Large intestine (tissue), 3 donors: Measurements from ENCODE around the gene CBARP. TPM values are rescaled to one million over a fixed set of nuclear protein-coding genes. Genes with fewer than 3 reads are reported as not detected.

Source experiments
- DNase-seq, 2 donors: peaks; one replicate each; pipeline versions ENCODE4 v3.0.0 to v3.0.0-alpha.2; 2013
- H3K27ac ChIP-seq: one replicate; pipeline ENCODE4 v1.5.1; 2013; ENCODE audit warnings: low read length
- H3K27me3 ChIP-seq: 2 replicates; pipeline ENCODE4 v1.6.1; 2013; ENCODE audit warnings: low read length; ENCODE audit not compliant: control insufficient read depth, insufficient read depth
- H3K36me3 ChIP-seq: 2 replicates; pipeline ENCODE4 v1.6.1; 2013; ENCODE audit warnings: low read length; ENCODE audit not compliant: control insufficient read depth, insufficient read depth
- H3K4me1 ChIP-seq: one replicate; pipeline ENCODE4 v1.6.1; 2013; ENCODE audit warnings: low read length; ENCODE audit not compliant: control insufficient read depth, insufficient read depth
- H3K4me3 ChIP-seq: one replicate; pipeline ENCODE4 v1.5.1; 2013; ENCODE audit warnings: low read length
- H3K9me3 ChIP-seq: one replicate; pipeline ENCODE4 v1.6.1; 2013; ENCODE audit warnings: mild to moderate bottlenecking, low read depth, low read length, moderate library complexity; ENCODE audit not compliant: control insufficient read depth
- WGBS: methylation state at CpG from one replicate; pipeline ENCODE4 v1.1.5; 2013; ENCODE audit warnings: low lambda C conversion rate; ENCODE audit not compliant: insufficient coverage; 5-methylcytosine and 5-hydroxymethylcytosine counted together
- polyA plus RNA-seq: library from polyadenylated mRNA; unstranded; fragments of 120-200 nt; gene quantifications from one replicate; pipeline ENCODE4 v1.2.1, GENCODE V29; 2013

Gene CBARP
- polyA plus RNA-seq, 1 donor, result 2.0 TPM

GRCh38 chr19:1229924-1230782 is 7.7 kb downstream of the CBARP start:
- peaks cover 28% of the 10 kb centered on the region for H3K4me1 ChIP-seq
- DNase-seq, result no peak
- H3K27ac ChIP-seq, result no peak overlapping the region
- peaks cover 5% of the 10 kb centered on the region for H3K9me3 ChIP-seq
- peaks cover 22% of the 10 kb centered on the region for H3K36me3 ChIP-seq
- H3K4me3 ChIP-seq, result no peak overlapping the region
- WGBS, result no CpG with 5 or more reads among the region's 61 CpGs
- H3K27me3 ChIP-seq, result no peaks in the 10 kb centered on the region

- no peak overlapping the region for H3K27ac ChIP-seq
- no peak overlapping the region for H3K4me3 ChIP-seq
- H3K4me1 ChIP-seq, result peaks cover 28% of the 10 kb centered on the region
- no peak for DNase-seq
- WGBS, result no CpG with 5 or more reads among the region's 158 CpGs
- H3K27me3 ChIP-seq, result no peaks in the 10 kb centered on the region
- H3K9me3 ChIP-seq, result no peaks in the 10 kb centered on the region
- H3K36me3 ChIP-seq, result peaks cover 27% of the 10 kb centered on the region
These were observed 8.5 kb downstream of the CBARP start for GRCh38 chr19:1229056-1229923.

- no peak overlapping the region for H3K4me3 ChIP-seq
- peaks cover 37% of the 10 kb centered on the region for H3K36me3 ChIP-seq
- H3K9me3 ChIP-seq, result no peaks in the 10 kb centered on the region
- no peak for DNase-seq
- H3K4me1 ChIP-seq, result peaks cover 28% of the 10 kb centered on the region
- no peaks in the 10 kb centered on the region for H3K27me3 ChIP-seq
- no peak overlapping the region for H3K27ac ChIP-seq
- no CpG with 5 or more reads among the region's 100 CpGs for WGBS
These were observed 9.4 kb downstream of the CBARP start for GRCh38 chr19:1228161-1228957.

- no peak for DNase-seq
- H3K27me3 ChIP-seq, result no peaks in the 10 kb centered on the region
- WGBS, result no CpG with 5 or more reads among the region's 56 CpGs
- H3K36me3 ChIP-seq, result peaks cover 45% of the 10 kb centered on the region
- no peak overlapping the region for H3K4me3 ChIP-seq
- peaks cover 19% of the 10 kb centered on the region for H3K4me1 ChIP-seq
- no peak overlapping the region for H3K27ac ChIP-seq
- H3K9me3 ChIP-seq, result no peaks in the 10 kb centered on the region
These were observed 10.3 kb downstream of the CBARP start for GRCh38 chr19:1227304-1228054.

- DNase-seq, result no peak
- Histone ChIP-seq H3K9me3 (no peaks in the 10 kb centered on the region), H3K27me3 (no peaks in the 10 kb centered on the region), H3K4me3 (no peak overlapping the region), H3K36me3 (peaks cover 53% of the 10 kb centered on the region), H3K27ac (no peak overlapping the region), H3K4me1 (peaks cover 12% of the 10 kb centered on the region)
- WGBS, result no CpG with 5 or more reads among the region's 50 CpGs
These were observed 11.1 kb downstream of the CBARP start for GRCh38 chr19:1226522-1227303.

- no CpG with 5 or more reads among the region's 11 CpGs for WGBS
- DNase-seq, result no peak
- Histone ChIP-seq H3K4me3 (no peak overlapping the region), H3K27me3 (no peaks in the 10 kb centered on the region), H3K9me3 (no peaks in the 10 kb centered on the region), H3K4me1 (peaks cover 9% of the 10 kb centered on the region), H3K36me3 (peaks cover 57% of the 10 kb centered on the region), H3K27ac (no peak overlapping the region)
These were observed 11.6 kb downstream of the CBARP start for GRCh38 chr19:1226227-1226518.

GRCh38 chr19:1225440-1226226 is 12.2 kb downstream of the CBARP start:
- no peak for DNase-seq
- no peaks in the 10 kb centered on the region for H3K9me3 ChIP-seq
- H3K27ac ChIP-seq, result no peak overlapping the region
- peaks cover 4% of the 10 kb centered on the region for H3K4me1 ChIP-seq
- no CpG with 5 or more reads among the region's 29 CpGs for WGBS
- H3K4me3 ChIP-seq, result no peak overlapping the region
- no peaks in the 10 kb centered on the region for H3K27me3 ChIP-seq
- H3K36me3 ChIP-seq, result peaks cover 63% of the 10 kb centered on the region

GRCh38 chr19:1224847-1225246 is 13.0 kb downstream of the CBARP start:
- DNase-seq, result no peak
- Histone ChIP-seq H3K4me1 (no peaks in the 10 kb centered on the region), H3K4me3 (no peak overlapping the region), H3K36me3 (peaks cover 71% of the 10 kb centered on the region), H3K9me3 (no peaks in the 10 kb centered on the region), H3K27me3 (no peaks in the 10 kb centered on the region), H3K27ac (no peak overlapping the region)
- no CpG with 5 or more reads among the region's 16 CpGs for WGBS
